Endometrial microvascular endothelial cells (primary cell): ENCODE measurements around the gene DOK5. TPM values are rescaled to one million over a fixed set of nuclear protein-coding genes. Genes with fewer than 3 reads are reported as not detected.

Experiments
- in situ Hi-C: cut with HindIII; loops from 2 replicates; pipeline ENCODE4 v1.10.0; 2017; ENCODE audit warnings: low sequenced_read_pairs, low pct_unique_long_range_greater_than_20kb; ENCODE audit errors: inconsistent ontology term
- total RNA-seq: library from RNA; depleted of rRNA; stranded (reverse); fragments of >200 nt; gene quantifications from one replicate; pipeline ENCODE4 v1.2.3, GENCODE V29; 2015; ENCODE audit errors: inconsistent ontology term

The DOK5 gene
- total RNA-seq, 1 donor from 2014 or later, result not detected

DNA sequence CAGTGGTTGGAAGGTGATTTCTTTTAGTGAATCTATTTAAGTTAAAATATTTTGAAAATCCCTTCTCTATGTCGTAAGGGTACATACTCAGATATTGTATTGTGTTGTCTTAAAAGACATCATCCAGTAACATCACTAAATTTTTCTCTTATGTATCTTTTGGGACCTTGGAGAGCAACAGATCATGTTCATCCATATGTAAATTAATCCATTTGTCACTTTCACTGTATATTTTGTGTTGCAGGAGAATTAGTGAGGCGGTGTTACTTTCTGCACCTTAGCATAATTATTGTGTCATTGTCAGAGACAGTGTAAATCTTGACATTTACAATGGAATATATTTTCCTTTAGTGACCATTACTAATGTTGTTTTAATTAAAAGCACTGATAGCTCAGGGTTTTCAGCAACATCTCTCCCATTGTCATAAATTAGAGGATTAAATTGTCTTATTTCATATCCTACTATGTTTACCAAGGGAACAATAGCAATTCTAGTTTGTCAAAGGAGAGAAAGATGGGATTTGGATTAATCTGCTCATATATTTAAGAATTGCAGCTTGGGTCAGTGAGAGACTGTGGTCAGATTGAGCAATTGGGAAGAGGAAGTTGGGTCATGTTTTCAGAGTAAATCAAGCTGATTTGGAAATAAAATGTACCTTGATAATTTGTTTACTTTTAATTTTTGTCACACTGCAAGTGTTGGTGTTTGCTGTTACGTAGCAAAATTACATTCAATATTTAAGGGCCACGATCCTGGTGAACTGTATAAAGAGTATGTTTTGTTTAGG is 22.7 kb downstream of the DOK5 start:
- in situ Hi-C loops, result no loop called here

DNA sequence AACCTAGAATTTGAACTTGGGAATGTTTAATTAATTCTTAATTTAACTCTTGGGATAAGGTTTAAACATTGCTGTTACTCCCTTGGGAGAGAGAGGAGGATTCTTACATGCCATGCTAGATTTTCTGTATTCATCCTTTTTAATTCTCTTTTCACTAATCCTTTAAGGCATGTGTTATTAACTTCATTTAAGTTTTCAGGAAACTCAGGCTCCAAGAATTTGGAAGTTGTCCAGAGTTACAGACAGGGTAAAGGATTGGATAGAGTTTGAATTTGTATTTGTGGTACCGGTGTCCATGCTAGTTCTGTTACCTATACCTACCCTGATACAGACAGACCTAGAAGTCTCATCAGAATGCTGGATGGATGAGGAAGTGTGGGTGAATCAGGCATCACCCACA is 23.7 kb downstream of the DOK5 start:
- in situ Hi-C loops, result no loop called here

DNA sequence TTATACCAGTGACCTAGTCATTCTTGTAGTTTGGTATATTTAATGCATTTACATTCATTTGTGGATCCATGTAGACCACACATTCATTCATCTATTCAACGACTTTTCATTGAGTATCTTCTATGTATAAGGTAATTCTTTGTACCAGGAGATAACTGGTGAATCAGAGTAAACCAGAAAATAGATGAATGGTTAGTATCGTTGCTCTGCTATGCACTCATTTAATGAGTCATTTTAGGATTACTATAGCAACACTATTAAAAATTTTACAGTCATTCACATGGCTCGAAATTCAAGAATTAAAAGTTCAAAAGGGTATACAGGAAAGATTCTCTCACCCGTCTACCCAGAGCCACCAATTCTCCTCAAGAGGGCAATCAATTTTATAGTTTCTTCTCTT is 26.8 kb downstream of the DOK5 start:
- in situ Hi-C loops, result no loop called here

DNA sequence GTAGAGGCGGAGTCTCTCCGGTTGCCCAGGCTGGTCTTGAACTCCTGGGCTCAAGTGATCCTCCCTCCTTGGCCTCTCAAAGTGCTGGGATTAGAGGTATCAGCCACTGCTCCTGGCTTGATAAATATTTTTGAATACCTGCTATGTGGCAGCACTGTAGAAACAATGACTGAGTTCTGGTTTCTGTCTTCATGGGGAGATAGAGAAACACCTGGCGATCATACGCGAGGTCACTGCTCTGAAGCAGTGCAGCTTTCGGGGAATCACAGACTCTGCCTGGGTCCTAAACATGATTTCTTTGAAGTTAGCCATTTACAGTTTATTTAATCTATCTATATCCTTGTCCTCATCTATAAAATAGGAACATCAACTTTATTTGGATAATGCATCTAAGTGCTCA is 31.2 kb downstream of the DOK5 start:
- in situ Hi-C loops, result no loop called here

DNA sequence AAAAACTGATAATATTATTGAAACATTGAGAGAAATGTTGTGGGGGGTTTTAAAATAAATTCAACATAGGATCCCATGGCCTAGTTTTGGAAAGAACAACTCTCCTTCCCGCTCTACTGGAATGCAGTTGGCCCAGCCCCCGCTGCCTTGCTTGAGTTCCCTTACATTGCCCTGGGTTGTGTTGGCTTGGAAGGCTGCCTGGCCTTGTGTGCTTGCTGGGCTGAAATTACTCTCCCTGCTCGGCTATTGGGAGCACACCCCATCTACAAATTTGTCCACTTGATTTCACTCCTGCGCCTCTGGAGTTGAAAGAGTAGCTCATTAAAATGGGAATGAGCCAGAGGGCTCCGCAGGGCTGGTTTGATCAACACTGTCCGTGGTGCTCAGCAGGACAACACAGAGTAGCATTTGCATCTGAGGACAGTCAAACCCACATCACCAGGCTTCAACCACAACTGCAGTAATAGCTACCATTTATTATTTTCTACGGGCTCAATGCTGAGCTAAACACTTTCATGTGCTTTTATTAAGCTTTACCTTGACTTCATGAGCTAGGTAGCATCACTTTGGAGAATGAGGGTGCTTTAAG is 35.2 kb downstream of the DOK5 start:
- in situ Hi-C loops, result no loop called here

DNA sequence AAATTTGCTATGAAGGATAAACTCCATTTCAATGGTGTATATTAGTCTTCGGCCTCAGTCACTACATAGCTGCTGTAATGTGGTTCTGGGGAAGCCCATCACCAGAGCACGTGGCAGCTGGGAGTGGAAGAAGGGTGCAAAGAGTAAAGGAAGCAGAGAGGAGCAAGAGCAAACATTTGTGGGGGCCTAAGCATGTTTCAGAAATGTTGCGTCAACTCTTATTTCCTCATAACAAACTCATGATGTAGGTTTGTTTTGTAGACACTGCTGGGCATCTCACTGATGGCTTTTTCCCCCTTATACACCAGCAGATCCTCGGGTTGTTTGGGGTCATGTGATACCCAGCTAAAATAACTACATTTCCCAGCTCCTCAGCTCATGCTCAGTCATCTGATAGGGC is 37.3 kb downstream of the DOK5 start:
- in situ Hi-C loops, result no loop called here

DNA sequence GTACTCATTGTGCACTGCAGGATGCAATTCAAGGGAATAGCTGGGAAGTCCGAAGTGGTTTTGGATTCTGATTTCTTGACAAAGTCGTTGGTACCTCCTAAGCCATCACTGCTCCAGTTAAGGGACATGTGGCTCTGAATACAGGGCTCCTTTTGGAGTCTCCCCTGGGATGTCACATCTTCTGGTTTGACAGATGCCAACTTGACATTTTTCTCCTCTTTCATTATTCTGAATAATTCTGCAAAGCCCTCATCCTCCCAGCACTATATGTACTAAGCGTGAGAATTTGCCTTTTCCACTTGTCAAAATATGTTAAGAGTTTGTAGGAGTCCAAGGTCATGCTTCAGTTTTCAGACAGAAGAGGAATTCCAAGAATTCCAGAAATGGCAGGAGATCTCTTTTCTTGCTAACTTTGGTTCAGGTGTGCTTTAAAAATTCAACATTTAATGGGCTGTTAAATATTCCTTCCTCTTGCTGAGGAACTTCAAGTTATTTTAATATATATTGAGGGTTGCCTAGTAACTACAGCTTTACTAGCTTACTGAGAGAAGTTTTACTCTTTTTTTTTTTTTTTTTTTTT is 38.7 kb downstream of the DOK5 start:
- in situ Hi-C loops, result no loop called here

DNA sequence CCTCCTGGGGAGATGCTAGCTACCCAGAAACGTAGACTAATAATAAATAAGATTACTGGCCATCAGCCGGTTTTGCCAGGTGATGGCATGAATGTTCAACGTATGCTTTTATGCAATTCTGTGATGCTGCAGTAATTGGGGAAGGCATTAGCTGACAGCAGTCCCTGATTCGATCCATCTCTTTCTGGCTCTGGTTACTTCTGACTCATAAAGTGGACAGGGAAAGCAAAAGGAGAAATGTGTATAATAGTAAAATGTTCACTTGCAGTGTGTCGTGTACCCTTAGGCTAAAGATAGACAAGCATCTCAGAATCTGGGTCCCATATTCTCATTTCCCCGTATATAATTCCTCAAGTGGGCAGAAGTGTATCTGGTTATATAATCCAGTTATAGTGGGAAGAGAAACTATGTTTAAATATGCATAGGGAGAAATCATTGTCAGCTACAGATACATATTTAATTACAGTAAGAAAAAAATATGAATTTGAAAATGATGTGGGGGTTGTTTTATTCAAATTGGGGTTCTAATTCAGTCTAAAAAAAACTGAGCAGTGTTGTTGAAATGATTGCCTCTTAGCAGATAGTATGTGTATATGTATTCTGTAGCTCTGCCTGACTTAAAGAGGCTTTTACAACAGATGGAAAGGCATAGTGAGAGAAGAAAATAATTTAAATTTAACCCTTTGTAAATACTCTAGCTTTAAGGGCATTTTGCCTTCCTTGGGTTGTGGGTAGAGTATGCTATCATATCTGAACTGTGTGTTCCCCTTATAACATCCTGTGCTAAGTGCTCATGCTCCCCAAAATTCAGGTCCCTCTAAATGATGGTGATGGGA is 40.6 kb downstream of the DOK5 start:
- in situ Hi-C loops, result no loop called here

DNA sequence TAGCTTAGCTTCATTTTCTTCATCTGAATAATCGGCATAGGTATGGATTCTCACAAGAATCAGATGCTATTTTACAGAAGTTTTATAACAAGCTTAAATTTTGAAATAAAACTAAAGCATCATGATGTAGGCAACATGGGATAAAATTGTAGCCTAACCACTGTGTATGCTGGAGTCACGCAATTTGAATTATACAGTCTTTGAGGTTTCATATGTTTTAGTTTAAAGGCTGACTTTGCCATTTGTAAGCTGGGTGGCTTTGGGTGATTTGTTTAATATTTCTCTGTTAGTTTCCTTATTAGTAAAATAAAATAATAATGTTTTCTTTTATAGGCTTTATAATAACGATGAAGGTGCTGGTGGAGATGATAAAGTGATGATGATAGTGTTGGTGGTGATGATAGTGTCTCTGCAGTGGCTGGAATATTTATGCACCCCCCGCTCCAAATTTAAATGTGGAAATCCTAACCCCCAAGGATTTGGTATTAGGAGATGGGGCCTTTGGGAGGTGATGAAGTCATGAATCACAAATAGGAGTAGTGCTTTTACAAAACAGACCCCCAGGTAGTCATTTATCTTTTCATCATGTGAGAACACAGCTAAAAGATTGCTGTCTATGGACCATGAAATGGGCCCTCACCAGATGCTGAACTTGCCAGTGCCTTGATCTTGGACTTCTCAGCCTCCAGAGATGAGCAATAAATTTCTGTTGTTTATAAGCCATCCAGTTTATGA is 42.0 kb downstream of the DOK5 start:
- in situ Hi-C loops, result no loop called here

DNA sequence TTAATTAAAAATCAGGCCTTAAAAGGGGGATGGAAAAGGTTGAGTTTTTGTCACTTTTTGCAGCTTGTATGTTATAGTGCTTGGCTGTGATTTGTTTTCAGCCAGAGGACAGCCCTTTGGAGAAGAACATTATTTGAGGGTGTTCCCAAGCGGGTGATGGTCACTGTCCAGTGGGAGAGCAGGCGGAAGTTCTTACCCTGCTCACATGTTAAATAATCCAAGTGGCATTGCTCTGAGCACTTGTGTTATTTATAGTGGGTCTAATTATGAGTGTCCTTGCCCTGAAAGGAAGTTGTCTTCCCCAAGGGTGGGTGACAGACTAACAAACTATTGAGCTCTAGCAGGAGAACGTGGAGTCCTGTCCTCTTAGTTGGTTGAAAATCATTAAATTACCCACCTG is 49.5 kb downstream of the DOK5 start:
- in situ Hi-C loops, result no loop called here

DNA sequence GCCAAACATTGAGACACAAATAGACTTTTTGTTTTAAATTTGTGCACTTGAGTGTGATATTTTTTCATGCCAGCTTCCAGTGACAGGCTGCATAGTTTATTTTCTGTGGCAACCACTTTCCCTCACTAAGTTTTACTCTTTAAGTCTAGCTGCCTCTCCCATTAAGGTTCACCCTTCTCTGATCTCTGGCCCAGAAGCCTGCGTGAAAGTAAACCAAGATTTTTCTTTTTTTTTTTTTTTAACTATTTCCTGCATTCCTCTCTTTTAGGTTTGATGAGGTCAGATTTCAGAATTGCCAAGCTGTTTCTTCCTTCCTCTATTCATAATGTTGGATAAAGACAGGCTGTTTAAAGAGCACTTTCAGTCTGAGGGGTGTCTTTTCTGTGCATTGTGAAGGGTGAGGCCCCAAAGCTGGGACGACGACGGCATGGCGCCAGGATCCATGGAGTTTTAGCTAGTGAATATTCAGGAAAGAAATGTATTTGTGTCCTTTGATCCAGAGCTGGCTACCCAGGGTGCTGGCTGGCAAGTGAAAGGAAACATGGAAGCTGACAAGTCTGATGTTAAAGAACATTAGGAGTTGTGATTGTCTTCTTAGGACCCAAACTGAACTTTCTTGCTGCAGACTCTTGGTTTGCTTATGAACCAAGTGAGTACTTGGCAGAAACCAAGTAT is 50.7 kb downstream of the DOK5 start:
- in situ Hi-C loops, result no loop called here

DNA sequence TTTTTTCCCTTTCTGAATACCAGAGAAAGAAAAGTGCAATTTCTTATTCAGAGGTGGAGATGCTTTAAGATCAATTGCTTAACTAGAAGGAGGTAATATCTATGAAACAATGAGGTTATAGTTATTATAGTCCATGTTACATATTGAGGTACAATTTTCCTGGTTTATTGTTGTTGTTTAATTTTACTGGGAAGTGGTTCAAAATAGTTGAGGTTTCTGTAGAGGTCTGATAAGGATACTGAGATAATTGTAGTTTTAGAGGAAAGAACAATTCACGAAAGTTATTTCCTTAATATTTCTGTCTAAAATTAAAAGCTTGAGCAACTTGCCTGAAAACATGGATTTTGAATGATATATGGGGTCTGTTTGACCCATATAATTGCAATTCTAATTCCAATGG is 51.4 kb downstream of the DOK5 start:
- in situ Hi-C loops, result no loop called here

DNA sequence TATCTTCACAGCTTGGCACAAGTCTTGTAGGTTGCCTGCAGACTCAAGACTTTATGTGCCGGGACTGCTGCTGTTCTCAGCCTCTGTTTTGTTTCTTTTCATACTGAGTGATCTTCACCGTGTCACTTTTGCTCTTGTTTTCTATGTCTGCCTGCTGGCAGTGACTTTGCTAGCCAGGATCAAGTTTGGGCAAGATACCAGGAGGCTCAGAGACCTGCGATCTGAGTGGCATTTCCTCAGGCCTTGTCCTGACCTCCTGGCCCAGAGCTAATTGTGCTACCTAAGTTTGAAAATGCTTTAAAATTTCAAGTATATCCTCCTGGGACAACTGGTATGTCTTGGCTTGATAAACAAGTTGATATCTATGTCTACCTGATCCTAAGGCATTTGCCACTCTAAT is 57.2 kb downstream of the DOK5 start:
- in situ Hi-C loops, result no loop called here

DNA sequence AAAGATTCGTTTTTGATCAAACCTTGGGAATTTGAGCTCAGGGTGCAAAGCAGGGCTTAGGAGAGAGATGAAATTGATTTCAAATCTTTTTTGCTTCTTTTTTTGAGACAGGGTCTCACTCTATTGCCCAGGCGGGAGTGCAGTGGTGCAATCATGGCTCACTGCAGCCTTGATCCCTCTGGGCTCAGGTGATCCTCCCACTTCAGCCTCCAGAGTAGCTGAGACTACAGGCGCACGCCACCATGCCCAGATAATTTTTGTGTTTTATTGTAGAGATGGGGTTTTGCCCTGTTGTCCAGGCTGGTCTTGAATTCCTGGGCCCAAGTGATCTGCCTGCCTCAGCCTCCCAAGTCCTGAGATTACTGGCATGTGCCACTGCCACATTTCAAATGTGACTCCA is 58.7 kb downstream of the DOK5 start:
- in situ Hi-C loops, result no loop called here

DNA sequence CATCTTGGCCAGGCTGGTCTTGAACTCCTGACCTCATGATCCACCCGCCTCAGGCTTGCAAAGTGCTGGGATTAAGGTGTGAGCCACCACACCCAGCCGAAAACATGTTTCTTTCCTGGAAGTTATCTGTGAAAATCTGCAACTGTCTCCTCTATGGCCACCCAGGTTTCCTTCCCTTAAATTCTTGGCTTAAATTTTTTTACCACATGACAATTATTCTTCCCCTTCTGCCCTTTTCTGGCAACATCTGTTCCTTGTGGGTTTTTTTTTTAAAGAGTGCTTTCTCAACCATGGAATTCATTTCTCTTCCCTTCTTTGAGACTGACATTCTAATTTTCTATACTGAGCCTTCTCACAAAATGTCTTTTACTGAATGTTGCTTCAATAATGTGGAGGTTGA is 59.6 kb downstream of the DOK5 start:
- in situ Hi-C loops, result no loop called here

DNA sequence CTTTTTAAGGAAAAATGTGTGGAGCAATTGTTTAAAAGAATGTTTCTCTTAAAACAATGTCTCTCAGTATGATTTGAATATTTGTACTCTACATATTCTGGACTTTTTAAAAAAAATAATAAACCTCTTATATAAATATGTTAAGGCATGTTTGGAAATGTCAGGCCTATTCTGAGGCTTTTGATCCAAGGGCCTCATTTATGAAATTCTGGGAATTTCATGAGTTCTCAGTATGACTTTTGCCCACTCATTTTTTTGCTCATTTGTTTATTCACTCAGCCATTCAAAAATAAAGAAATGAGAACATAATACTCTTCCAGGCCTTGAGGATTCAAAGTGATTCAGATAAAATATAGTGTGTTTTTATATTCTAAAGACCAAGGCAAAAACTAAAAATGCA is 60.4 kb downstream of the DOK5 start:
- in situ Hi-C loops, result no loop called here

DNA sequence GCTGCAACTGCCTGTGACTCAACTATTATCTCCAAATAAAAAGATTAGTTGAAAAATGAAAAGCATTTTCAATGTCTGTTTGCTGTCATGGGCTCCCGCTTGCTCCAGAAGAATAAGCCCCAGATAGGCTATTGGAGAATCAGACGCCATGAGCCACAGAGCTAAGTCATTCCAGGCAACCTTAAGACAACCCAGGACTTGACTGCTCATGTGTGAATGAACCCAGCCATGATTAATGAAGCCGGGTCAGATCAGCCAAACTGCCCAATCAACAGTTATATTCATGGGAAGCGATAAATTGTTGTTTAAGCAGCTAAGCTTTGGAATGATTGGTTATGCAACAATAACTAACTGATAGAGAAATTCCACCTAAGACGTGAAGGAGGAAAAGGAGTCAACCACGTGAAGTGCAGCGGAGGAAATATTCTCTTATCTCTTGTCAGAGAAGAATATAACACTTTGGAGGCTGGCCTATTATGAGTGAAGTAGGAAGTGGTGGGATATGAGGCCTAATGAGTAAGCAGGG is 64.2 kb downstream of the DOK5 start:
- in situ Hi-C loops, result no loop called here

DNA sequence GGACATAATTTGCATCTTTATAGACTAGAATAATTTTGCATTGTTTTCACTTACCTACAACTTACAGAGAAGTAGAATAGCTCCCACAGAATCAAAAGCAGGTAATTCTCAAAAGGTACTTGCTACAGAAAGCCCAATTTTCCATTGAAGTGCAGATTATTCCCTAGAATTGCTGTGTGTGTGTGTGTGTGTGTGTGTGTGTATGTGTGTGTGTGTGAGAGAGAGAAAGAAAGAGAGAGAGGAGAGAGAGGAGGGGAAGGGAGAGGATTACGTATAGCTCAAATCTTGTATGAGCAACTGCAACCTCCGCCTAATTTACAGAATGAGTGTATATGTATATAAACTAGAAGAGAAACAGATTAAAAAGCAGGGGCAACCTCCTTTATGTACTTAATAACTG is 68.0 kb downstream of the DOK5 start:
- in situ Hi-C loops, result no loop called here
